Measurements from ENCODE around the gene SYVN1.

- TF ChIP-seq CTCF (IDR thresholded peaks at IDR 0.05) (no peak), POLR2A (IDR thresholded peaks at IDR 0.05) (no peak), EP300 (IDR thresholded peaks at IDR 0.05; ENCODE audit: low read depth) (no peak), POLR2AphosphoS5 (IDR thresholded peaks at IDR 0.05) (no peak)
Observed at GRCh38 chr11:65107751-65108468, 26.4 kb downstream of the SYVN1 start.
